IMR-90 (cell line): Measurements from ENCODE around the gene GABARAPL2.

ENCODE experiments used
- CEBPB ChIP-seq: IDR thresholded peaks from 2 replicates; pipeline ENCODE4 v1.6.1; 2012; ENCODE audit warnings: low read depth, low read length, improper control_type of control experiment
- FOS ChIP-seq: fragments of 150-350 bp; IDR thresholded peaks from 2 replicates; pipeline ENCODE4 v1.6.1; 2016; ENCODE audit warnings: low read depth, low read length
- MAFK ChIP-seq: IDR thresholded peaks from 2 replicates; pipeline ENCODE4 v1.6.1; 2012; ENCODE audit warnings: low read depth, low read length, improper control_type of control experiment
- MXI1 ChIP-seq: IDR thresholded peaks from 2 replicates; pipeline ENCODE4 v1.6.1; 2012; ENCODE audit warnings: low read depth, mild to moderate bottlenecking, low read length, moderate library complexity, borderline replicate concordance
- POLR2A ChIP-seq: IDR thresholded peaks from 2 replicates; pipeline ENCODE4 v1.6.1; 2012; ENCODE audit warnings: mild to moderate bottlenecking, low read depth, low read length
- RAD21 ChIP-seq: IDR thresholded peaks from 2 replicates; pipeline ENCODE4 v1.6.1; 2012; ENCODE audit warnings: low read length, improper control_type of control experiment
- RCOR1 ChIP-seq: IDR thresholded peaks from 2 replicates; pipeline ENCODE4 v1.6.1; 2012; ENCODE audit warnings: mild to moderate bottlenecking, low read length, improper control_type of control experiment; ENCODE audit not compliant: insufficient replicate concordance
- RFX5 ChIP-seq: IDR thresholded peaks from 2 replicates; pipeline ENCODE4 v1.8.0; 2012; ENCODE audit warnings: low read depth, mild to moderate bottlenecking, low read length, moderate library complexity
- SMC3 ChIP-seq: fragments of 150-350 bp; IDR thresholded peaks from 2 replicates; pipeline ENCODE4 v1.6.1; 2016; ENCODE audit warnings: low read depth, mild to moderate bottlenecking, antibody characterized with exemption, low read length, moderate library complexity
- TF ChIP-seq, protein P1 (sequence below): conservative IDR thresholded peaks from 2 replicates; pipeline ENCODE4 v1.5.1; 2012; ENCODE audit warnings: mild to moderate bottlenecking, low read depth, low read length, improper control_type of control experiment

DNA sequence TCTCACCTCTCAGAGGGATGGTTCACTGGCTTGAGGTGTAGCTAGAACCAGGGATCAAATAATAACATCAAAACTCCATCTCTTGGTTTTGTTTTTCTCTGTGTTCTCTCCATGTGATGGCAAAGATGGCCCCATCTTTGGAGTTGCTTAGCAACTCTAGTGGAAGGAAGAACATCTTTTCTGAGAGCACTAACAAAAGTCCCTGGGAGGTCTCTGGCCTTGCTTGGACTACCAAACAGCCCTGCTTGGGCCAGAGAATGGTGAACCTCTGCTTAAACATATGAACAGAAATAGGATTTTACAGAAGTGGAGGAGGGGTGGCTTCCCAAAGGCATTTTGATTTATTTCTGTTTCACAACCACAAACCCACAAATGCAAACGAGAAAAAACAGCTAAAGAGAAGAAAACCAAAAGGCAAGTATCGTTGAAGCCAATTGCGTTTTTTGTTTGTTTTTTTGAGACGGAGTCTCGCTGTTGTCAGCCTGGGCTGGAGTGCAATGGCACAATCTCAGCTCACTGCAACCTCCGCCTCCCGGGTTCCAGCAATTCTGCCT, 13.2 kb downstream of the GABARAPL2 start:
- TF ChIP-seq, protein P1, sequence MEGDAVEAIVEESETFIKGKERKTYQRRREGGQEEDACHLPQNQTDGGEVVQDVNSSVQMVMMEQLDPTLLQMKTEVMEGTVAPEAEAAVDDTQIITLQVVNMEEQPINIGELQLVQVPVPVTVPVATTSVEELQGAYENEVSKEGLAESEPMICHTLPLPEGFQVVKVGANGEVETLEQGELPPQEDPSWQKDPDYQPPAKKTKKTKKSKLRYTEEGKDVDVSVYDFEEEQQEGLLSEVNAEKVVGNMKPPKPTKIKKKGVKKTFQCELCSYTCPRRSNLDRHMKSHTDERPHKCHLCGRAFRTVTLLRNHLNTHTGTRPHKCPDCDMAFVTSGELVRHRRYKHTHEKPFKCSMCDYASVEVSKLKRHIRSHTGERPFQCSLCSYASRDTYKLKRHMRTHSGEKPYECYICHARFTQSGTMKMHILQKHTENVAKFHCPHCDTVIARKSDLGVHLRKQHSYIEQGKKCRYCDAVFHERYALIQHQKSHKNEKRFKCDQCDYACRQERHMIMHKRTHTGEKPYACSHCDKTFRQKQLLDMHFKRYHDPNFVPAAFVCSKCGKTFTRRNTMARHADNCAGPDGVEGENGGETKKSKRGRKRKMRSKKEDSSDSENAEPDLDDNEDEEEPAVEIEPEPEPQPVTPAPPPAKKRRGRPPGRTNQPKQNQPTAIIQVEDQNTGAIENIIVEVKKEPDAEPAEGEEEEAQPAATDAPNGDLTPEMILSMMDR: no peak
- TF ChIP-seq POLR2A (no peak), MAFK (no peak), RAD21 (no peak), CEBPB (no peak), RCOR1 (no peak), SMC3 (no peak), RFX5 (no peak), MXI1 (no peak), FOS (no peak)
